ENCODE data around the gene GOLGA6A.
A peak's percentile ranks its signal among the peaks of the same experiment; 100 is the strongest.

GOLGA6A gene

DNA sequence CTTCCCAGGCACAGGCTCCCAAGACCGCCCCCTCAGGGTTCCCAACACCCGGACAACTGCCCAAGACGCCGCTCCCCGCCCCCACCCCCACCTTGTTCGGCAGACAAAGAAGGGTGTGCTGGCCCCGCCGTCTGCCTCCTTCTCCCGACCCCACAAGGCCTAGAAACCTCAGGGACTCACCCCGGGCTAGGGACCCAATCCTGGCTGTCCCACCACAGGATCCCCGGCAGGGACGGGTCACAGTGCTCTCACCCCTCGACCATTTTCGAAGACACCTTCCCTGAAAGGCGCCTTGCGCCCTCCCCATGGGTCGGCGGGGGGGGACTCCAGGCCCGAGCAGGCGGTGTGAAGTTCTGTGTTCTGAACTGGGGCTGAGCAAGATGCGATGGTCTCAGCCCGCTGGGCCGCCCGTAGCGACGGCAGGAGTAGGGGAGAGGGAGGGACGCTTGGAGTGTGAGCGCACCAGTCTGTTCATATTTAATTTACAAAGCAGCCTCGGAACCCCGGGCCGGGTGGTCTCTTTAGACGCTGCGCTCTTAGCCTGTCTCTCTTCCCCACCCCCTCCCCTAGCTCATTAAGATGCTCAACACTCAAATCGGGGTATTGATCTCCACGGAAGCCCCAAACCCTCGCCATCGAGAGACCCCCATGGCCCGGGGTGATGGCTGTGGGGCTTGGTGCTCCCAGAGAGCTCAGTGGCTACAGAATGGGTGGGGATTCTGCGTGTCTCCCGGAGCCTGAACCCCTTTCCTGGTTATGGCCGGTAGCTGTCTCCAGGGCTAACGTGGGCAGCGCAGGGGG, 46.6 kb upstream of the GOLGA6A start:
- Mint-ChIP-seq H3K36me3 (ENCODE audit: low read depth) (peaks cover 12% of the 10 kb centered on the region), H3K9me3 (peaks cover 9% of the 10 kb centered on the region), H3K27me3 (ENCODE audit: low read depth) (peaks cover 80% of the 10 kb centered on the region), H3K27ac (peak overlapping the region; percentile 61 to 94 (median 82)), H3K4me1 (peaks cover 37% of the 10 kb centered on the region), H3K4me3 (peak overlapping the region; percentile 83 to 92 (median 92))
- TF ChIP-seq, protein P1, sequence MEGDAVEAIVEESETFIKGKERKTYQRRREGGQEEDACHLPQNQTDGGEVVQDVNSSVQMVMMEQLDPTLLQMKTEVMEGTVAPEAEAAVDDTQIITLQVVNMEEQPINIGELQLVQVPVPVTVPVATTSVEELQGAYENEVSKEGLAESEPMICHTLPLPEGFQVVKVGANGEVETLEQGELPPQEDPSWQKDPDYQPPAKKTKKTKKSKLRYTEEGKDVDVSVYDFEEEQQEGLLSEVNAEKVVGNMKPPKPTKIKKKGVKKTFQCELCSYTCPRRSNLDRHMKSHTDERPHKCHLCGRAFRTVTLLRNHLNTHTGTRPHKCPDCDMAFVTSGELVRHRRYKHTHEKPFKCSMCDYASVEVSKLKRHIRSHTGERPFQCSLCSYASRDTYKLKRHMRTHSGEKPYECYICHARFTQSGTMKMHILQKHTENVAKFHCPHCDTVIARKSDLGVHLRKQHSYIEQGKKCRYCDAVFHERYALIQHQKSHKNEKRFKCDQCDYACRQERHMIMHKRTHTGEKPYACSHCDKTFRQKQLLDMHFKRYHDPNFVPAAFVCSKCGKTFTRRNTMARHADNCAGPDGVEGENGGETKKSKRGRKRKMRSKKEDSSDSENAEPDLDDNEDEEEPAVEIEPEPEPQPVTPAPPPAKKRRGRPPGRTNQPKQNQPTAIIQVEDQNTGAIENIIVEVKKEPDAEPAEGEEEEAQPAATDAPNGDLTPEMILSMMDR (IDR thresholded peaks at IDR 0.05; ENCODE audit: unreplicated experiment in 3 of 3) = no peak

DNA sequence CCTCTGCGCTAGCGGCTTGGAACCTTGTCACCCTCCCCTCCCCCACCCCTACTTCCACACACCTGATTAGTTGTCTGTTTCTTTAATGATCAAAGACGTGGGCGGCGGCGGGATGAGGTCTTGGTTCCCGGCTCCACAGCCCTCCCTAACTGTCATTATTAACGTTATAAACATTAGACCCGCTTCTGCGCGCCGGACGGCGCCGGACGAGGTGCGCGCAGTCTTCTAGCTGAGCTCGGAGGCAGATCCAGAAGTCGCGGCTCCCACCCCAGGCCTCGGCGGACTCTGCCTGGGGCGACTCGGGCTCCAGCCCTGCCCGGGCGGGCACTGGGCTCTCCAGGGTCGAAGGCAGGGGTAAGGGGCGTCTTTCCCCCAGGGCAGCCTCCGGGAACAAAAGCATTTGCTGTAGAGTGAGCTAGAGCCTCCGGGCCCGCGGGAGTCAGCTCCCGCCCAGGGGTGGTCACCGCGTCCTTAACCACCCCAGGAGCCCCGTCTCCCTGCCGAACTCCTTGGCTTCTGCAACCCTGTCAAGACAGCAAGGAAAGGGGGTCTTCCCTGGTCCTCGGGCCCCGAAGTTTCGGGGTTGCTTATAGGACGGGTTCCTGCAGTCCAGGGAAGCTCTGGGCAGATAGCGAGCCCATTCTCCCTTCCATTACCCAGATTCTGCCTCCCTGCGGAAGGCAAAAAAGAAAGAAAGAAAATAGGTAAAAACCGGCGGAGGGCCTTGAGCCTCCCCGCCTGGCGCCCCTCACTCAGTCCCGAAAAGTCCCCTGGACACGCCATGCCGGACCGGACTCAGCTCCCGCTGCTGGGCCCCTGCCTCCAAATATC, 45.8 kb upstream of the GOLGA6A start:
- H3K27me3 Mint-ChIP-seq (ENCODE audit: low read depth) = peaks cover 72% of the 10 kb centered on the region
- peak overlapping the region; percentile 61 to 94 (median 82) for H3K27ac Mint-ChIP-seq
- H3K9me3 Mint-ChIP-seq = peaks cover 9% of the 10 kb centered on the region
- peaks cover 43% of the 10 kb centered on the region for H3K4me1 Mint-ChIP-seq
- peak overlapping the region; percentile 91 to 92 (median 92) for H3K4me3 Mint-ChIP-seq
- TF ChIP-seq, protein P1 (IDR thresholded peaks at IDR 0.05; ENCODE audit: unreplicated experiment in 3 of 3) = no peak
- peaks cover 12% of the 10 kb centered on the region for H3K36me3 Mint-ChIP-seq (ENCODE audit: low read depth)

DNA sequence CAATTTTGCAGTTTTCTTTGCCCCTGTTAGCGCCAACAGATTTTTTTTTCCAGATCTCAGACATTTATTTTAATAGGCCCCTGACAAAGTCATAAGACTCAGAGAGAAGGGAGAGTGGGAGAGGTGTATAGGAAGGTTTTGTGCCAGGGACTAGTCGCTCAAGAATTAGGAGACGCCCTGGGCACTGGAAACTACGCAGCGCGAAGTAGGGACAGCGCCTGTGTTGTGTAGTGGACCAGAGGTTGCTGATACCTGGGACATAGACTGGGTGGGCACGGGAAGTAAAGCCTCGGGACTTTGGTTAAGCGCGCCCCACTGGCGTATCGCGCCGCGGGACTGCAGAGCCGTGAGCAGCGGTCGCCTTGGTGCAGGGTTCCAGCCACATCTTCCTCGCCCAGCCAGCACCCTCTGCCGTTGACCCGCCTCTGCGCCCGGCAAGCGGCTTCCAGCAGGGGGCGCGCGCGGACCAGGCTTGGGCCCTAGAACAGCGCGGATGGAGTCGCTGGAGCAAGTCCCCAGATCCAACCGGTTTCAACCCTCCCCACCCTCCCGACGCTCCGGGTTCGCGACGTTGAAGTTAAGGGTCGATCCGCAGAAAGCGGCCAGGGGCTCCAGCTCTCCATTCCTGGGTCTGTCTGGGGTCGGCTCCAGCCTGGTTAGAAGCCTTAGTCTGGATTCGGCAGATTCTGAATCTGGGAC, 45.1 kb upstream of the GOLGA6A start:
- Mint-ChIP-seq H3K27me3 (ENCODE audit: low read depth) (peaks cover 64% of the 10 kb centered on the region), H3K36me3 (ENCODE audit: low read depth) (peaks cover 8% of the 10 kb centered on the region)

DNA sequence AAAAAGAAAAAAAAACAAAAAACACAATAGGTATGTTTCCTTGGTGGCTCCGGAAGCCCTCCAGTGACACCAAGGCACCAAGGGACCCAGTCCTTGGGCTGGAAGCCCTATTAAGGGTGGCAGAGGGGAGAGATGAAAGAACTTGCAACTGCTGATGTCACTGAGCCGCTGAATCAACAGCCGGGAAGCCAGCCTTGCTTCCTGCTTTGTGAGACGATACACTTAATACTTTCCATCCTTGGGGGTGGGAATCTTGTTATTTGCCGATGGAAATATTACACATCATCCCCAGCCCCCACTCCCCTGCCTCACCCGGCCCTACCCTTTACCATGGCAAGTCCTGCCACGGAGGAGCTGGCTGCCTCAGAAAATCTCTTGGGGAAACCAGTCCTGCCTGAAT, 42.4 kb upstream of the GOLGA6A start:
- TF ChIP-seq, protein P1 (IDR thresholded peaks at IDR 0.05; ENCODE audit: unreplicated experiment in 3 of 3) = no peak
- Mint-ChIP-seq H3K27me3 (ENCODE audit: low read depth) (peaks cover 43% of the 10 kb centered on the region), H3K27ac (no peak overlapping the region)

More for the DNA sequence above, 45.1 kb upstream of the GOLGA6A start:
- Mint-ChIP-seq H3K9me3 (peaks cover 9% of the 10 kb centered on the region), H3K4me3 (peak overlapping the region; percentile 91 to 92 (median 92)), H3K27ac (peak overlapping the region; percentile 48 to 94 (median 82)), H3K4me1 (peaks cover 50% of the 10 kb centered on the region)
- TF ChIP-seq, protein P1 (IDR thresholded peaks at IDR 0.05; ENCODE audit: unreplicated experiment in 3 of 3) = peak; percentile 99

DNA sequence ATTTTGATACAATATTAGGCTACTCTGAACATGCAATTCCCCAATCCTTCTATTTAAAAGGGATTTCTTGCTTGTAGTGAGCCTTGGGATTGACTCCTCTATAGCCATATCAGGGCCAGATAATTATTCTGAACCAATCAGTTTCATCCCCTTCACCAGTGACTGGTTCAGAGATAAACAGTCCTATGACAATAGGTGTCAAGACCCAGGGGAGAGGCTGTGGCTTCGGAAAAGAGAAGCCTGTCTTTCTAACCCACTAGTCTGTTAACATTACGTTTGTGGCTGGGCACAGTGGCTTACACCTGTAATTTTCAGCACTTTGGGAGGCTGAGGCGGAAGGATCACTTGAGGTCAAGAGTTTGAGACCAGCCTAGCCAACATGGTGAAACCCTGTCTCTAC, 41.8 kb upstream of the GOLGA6A start:
- Mint-ChIP-seq H3K9me3 (no peaks in the 10 kb centered on the region), H3K4me1 (peaks cover 37% of the 10 kb centered on the region), H3K4me3 (no peak overlapping the region), H3K36me3 (ENCODE audit: low read depth) (no peaks in the 10 kb centered on the region), H3K27me3 (ENCODE audit: low read depth) (peaks cover 38% of the 10 kb centered on the region), H3K27ac (no peak overlapping the region)
- TF ChIP-seq, protein P1 (IDR thresholded peaks at IDR 0.05; ENCODE audit: unreplicated experiment in 3 of 3) = no peak

More for the DNA sequence above, 42.4 kb upstream of the GOLGA6A start:
- peaks cover 42% of the 10 kb centered on the region for H3K4me1 Mint-ChIP-seq
- H3K4me3 Mint-ChIP-seq = no peak overlapping the region
- no peaks in the 10 kb centered on the region for H3K9me3 Mint-ChIP-seq
- no peaks in the 10 kb centered on the region for H3K36me3 Mint-ChIP-seq (ENCODE audit: low read depth)
